ENCODE results near the gene ERBB3. TPM values are rescaled to one million over a fixed set of nuclear protein-coding genes. Genes with fewer than 3 reads are reported as not detected.

ERBB3 gene
- polyA plus RNA-seq, 1 of the 3 experiments (the other 2 are of a cell fraction), result 1.4 TPM

GRCh38 chr12:56078931-56079722 is 838 bp upstream of the ERBB3 start (continued):
- peak; percentile 26; the same call in 1 of the 2 replicates for TF ChIP-seq TAF1 (IDR thresholded peaks at IDR 0.05; ENCODE audit: borderline replicate concordance, low read depth, low read length)
- TF ChIP-seq TCF12 (IDR thresholded peaks at IDR 0.05), result no peak
- no peak for TF ChIP-seq RCOR1 (IDR thresholded peaks at IDR 0.05; ENCODE audit: low read length)
- TF ChIP-seq, protein P1, sequence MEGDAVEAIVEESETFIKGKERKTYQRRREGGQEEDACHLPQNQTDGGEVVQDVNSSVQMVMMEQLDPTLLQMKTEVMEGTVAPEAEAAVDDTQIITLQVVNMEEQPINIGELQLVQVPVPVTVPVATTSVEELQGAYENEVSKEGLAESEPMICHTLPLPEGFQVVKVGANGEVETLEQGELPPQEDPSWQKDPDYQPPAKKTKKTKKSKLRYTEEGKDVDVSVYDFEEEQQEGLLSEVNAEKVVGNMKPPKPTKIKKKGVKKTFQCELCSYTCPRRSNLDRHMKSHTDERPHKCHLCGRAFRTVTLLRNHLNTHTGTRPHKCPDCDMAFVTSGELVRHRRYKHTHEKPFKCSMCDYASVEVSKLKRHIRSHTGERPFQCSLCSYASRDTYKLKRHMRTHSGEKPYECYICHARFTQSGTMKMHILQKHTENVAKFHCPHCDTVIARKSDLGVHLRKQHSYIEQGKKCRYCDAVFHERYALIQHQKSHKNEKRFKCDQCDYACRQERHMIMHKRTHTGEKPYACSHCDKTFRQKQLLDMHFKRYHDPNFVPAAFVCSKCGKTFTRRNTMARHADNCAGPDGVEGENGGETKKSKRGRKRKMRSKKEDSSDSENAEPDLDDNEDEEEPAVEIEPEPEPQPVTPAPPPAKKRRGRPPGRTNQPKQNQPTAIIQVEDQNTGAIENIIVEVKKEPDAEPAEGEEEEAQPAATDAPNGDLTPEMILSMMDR (IDR thresholded peaks at IDR 0.05), result peak; percentile 69
- TF ChIP-seq YY1 (IDR thresholded peaks at IDR 0.05; ENCODE audit: low read depth), result no peak
- no peak for TF ChIP-seq FOXM1 (IDR thresholded peaks at IDR 0.05; ENCODE audit: low read depth)
- TF ChIP-seq FOSL2 (IDR thresholded peaks at IDR 0.05; ENCODE audit: borderline replicate concordance, low read depth), result no peak
- TF ChIP-seq, protein P2, sequence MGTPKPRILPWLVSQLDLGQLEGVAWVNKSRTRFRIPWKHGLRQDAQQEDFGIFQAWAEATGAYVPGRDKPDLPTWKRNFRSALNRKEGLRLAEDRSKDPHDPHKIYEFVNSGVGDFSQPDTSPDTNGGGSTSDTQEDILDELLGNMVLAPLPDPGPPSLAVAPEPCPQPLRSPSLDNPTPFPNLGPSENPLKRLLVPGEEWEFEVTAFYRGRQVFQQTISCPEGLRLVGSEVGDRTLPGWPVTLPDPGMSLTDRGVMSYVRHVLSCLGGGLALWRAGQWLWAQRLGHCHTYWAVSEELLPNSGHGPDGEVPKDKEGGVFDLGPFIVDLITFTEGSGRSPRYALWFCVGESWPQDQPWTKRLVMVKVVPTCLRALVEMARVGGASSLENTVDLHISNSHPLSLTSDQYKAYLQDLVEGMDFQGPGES (IDR thresholded peaks at IDR 0.05; ENCODE audit: low read depth, low read length), result no peak
- no peak for TF ChIP-seq RXRA (IDR thresholded peaks at IDR 0.05; ENCODE audit: borderline replicate concordance, low read depth)
- no peak for TF ChIP-seq TEAD4 (IDR thresholded peaks at IDR 0.05; ENCODE audit: borderline replicate concordance, insufficient read depth)
- TF ChIP-seq NFIC (IDR thresholded peaks at IDR 0.05; ENCODE audit: borderline replicate concordance), result no peak
- no peak for TF ChIP-seq PBX3 (IDR thresholded peaks at IDR 0.05)
- TF ChIP-seq, protein P3, sequence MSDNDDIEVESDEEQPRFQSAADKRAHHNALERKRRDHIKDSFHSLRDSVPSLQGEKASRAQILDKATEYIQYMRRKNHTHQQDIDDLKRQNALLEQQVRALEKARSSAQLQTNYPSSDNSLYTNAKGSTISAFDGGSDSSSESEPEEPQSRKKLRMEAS (IDR thresholded peaks at IDR 0.05; ENCODE audit: low read depth), result no peak; the same call in 1 of the 2 replicates
- TF ChIP-seq MEF2A (IDR thresholded peaks at IDR 0.05; ENCODE audit: borderline replicate concordance, low read depth), result no peak

DNA sequence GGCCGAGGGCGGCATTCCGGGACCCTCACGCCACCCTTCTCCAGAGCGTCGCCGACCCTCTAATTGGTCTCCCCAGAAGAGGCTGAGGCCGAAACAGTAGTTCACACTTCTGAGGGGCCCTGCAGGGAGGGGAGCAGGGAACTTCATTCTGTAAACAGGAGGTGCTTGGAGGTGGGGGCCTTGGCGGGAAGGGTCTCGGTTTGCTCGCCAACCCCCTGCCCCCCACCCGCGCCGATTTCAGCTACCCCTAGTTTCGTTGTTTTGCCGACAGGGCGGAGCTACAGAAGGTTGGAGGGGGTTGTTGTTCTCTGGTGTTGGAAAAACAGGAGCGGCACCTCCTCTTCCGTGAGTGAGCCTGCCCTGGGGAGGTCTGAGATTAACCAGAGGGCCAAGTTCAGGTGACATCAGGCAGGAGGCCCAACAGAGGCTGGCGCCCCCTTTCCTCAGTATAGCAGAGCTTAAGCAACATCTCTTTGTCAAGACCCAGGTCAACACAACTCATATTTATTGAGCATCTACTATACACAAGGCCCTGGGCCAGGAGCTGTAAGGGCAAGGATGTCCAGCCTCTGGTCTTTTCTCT is 682 bp downstream of the ERBB3 start:
- peak overlapping the region; percentile 97 for H3K4me2 ChIP-seq
- CTCF ChIA-PET, result interaction anchor here (0.8 to 3.4 kb wide), 11 partner anchors 9 to 442 kb away, joined by 3 to 13 read pairs (median 4); partner anchors contain the start of genes PA2G4, SMARCC2 and ZC3H10
- DNase-seq, result no peak
- no peaks in the 10 kb centered on the region for H3K79me2 ChIP-seq (ENCODE audit: insufficient read depth)
- H3K27ac ChIP-seq (ENCODE audit: low read depth in 2 of 2, low read length in 1 of 2), result no peak overlapping the region
- no peaks in the 10 kb centered on the region for H3K36me3 ChIP-seq (replicated peaks in 1 of 2; ENCODE audit: control insufficient read depth in 1 of 2, insufficient read depth in 2 of 2, low read length in 1 of 2)
- no peak overlapping the region for H3K9ac ChIP-seq
- H3K27me3 ChIP-seq (ENCODE audit: insufficient read depth), result no peaks in the 10 kb centered on the region
- peaks cover 0 to 6% of the 10 kb centered on the region in 2 experiments; a peak in 1 of 4 replicates for H3K4me1 ChIP-seq (ENCODE audit: control insufficient read depth in 1 of 2, insufficient read depth in 2 of 2, low read depth in 1 of 2, low read length in 1 of 2)
- H3K9me2 ChIP-seq, result no peaks in the 10 kb centered on the region
- H3F3A ChIP-seq (replicated peaks; ENCODE audit: insufficient read depth), result peaks cover 12% of the 10 kb centered on the region
- no peak for TF ChIP-seq MXI1 (IDR thresholded peaks at IDR 0.05; ENCODE audit: low read depth, low read length)
- no peak for TF ChIP-seq SIN3A (IDR thresholded peaks at IDR 0.05; ENCODE audit: borderline replicate concordance, low read depth, low read length)
- no peak for TF ChIP-seq ELF1 (IDR thresholded peaks at IDR 0.05)
- TF ChIP-seq FOXJ3 (CRISPR knock-in tag; IDR thresholded peaks at IDR 0.05), result no peak
- TF ChIP-seq, protein P4, sequence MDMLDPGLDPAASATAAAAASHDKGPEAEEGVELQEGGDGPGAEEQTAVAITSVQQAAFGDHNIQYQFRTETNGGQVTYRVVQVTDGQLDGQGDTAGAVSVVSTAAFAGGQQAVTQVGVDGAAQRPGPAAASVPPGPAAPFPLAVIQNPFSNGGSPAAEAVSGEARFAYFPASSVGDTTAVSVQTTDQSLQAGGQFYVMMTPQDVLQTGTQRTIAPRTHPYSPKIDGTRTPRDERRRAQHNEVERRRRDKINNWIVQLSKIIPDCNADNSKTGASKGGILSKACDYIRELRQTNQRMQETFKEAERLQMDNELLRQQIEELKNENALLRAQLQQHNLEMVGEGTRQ (IDR thresholded peaks at IDR 0.05; ENCODE audit: borderline replicate concordance, low read depth, low read length), result no peak
- TF ChIP-seq FOSL2 (IDR thresholded peaks at IDR 0.05; ENCODE audit: borderline replicate concordance, low read depth), result no peak
- TF ChIP-seq GABPA (IDR thresholded peaks at IDR 0.05; ENCODE audit: low read depth), result no peak
- POLR2A ChIA-PET, result interaction anchor here (3.2 kb wide), 1 partner anchor 24 kb away, joined by 15 read pairs; the partner anchor contains the start of gene PA2G4
- H2AFZ ChIP-seq (ENCODE audit: low read depth), result peak overlapping the region; percentile 94; the same call in 1 of the 2 replicates
- peak overlapping the region; percentile 53 to 71; a peak in 2 of 4 replicates for H3K4me3 ChIP-seq (ENCODE audit: low read depth in 2 of 2, low read length in 1 of 2)
- WGBS (ENCODE audit: low lambda C conversion rate), result 72% methylated on average over 11 of the region's 20 CpGs
- no peaks in the 10 kb centered on the region for H4K20me1 ChIP-seq (ENCODE audit: insufficient read depth)
- H3K9me3 ChIP-seq, result no peaks in the 10 kb centered on the region

Data from SK-N-SH (cell line).